ENCODE results near the gene TELO2. TPM values are rescaled to one million over a fixed set of nuclear protein-coding genes. Genes with fewer than 3 reads are reported as not detected.

Gene TELO2
- total and polyA plus RNA-seq, 9 donors, result 14.5 to 40.4 (median 35.8) TPM

DNA sequence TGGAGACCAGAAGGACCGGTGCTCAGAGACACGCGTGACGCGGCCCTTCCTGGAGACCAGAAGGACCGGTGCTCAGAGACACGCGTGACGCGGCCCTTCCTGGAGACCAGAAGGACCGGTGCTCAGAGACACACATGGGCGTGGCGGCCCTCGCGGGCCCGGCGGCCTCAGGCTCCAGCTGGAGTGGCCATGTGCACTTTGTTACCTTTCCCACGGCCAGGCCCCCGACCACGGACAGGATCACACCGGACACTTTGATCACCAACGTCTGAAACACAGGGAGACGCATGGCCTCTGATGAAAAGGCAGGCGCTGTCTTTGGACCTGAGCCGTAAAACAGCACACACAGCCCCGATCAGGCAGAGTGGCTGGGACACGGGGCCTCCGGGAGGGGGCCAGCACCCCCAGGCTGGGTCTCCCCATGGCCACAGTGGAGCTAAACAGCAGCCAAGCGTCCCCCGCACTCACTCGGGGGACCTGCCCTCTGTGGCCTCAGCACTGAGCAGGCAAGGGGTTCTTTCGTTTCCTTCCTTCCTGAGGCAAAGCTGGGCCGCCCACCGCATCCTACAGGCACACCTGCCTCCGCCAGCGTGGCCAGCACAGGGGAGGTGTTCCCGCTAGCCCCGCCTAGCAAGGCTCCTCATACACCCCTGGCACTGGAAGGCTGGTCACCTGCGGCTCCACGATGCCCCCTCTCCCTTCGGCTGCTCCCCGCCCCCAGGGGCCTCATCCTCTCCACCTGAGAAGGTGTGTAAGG lies 35.5 kb upstream of the TELO2 start:
- Histone ChIP-seq H3K9me3 (replicated peaks; ENCODE audit: control insufficient read depth, low read depth, low read length) (no peaks in the 10 kb centered on the region), H3K36me3 (ENCODE audit: control insufficient read depth, insufficient read depth, low read length) (peaks cover 66% of the 10 kb centered on the region), H3K27ac (ENCODE audit: low read length) (no peak overlapping the region), H3K4me1 (ENCODE audit: control insufficient read depth, insufficient read depth, low read length) (peaks cover 2% of the 10 kb centered on the region), H3K4me3 (ENCODE audit: low read length) (no peak overlapping the region), H3K27me3 (ENCODE audit: control insufficient read depth, insufficient read depth, low read length) (no peaks in the 10 kb centered on the region)
- no peak for DNase-seq
- WGBS (ENCODE audit: insufficient coverage), result 86% methylated on average over 36 of the region's 42 CpGs

DNA sequence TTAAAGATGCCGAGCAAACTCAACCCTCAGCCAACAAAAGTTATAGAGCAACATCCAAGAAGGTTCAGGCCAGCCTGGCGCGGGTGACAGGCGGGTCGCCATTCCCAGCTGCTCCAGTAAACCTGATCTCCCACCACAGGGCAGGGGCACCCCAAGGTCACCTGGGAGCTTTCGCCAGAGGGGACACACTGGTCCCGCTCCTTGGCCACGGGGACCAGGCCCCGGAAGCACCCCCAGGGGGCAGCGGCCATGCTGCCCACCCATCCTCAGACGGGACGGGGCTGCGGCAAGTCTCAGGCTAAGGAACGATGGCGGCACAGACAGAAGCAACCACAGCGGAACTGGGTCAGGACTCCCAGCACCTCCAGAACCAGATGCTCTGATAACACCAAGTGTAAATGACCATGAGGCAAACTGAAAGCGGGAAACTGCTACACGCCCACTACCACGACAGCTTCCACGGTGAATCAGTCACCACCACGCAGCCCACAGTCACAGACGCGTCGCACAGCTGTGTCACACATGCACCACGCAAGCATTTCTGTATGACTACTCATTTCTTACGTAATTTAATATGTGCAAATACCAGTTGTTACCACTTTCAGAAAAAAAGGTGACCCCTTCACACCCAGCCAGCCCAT lies 34.7 kb upstream of the TELO2 start:
- DNase-seq, result no peak

DNA sequence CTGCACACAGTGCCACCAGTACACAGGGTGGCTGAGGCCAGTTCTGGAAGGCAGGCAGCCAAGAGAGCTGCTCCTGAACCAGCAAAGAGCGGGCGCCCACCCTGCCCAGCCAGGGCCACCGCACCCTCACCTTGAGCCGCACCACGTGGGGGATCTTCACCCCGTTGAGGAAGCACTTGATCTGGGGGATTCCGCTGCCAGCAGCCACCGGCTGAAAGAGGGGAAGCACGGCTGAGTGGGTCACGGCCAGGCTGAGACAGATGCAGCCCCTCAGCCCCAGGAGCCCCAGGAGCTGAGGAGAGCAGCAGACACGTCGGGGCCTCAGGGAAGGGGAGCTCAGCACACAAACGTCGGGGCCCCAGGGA lies 34.2 kb upstream of the TELO2 start:
- WGBS (ENCODE audit: insufficient coverage), result 62% methylated on average over 14 of the region's 14 CpGs
- no peak for DNase-seq

More for the DNA sequence above, 34.7 kb upstream of the TELO2 start:
- WGBS (ENCODE audit: insufficient coverage), result 95% methylated on average over 18 of the region's 26 CpGs
- H3K4me1 ChIP-seq (ENCODE audit: control insufficient read depth, insufficient read depth, low read length), result peaks cover 2% of the 10 kb centered on the region
- peaks cover 65% of the 10 kb centered on the region for H3K36me3 ChIP-seq (ENCODE audit: control insufficient read depth, insufficient read depth, low read length)
- no peak overlapping the region for H3K4me3 ChIP-seq (ENCODE audit: low read length)
- no peaks in the 10 kb centered on the region for H3K27me3 ChIP-seq (ENCODE audit: control insufficient read depth, insufficient read depth, low read length)
- no peaks in the 10 kb centered on the region for H3K9me3 ChIP-seq (replicated peaks; ENCODE audit: control insufficient read depth, low read depth, low read length)
- H3K27ac ChIP-seq (ENCODE audit: low read length), result peak overlapping the region; percentile 29

DNA sequence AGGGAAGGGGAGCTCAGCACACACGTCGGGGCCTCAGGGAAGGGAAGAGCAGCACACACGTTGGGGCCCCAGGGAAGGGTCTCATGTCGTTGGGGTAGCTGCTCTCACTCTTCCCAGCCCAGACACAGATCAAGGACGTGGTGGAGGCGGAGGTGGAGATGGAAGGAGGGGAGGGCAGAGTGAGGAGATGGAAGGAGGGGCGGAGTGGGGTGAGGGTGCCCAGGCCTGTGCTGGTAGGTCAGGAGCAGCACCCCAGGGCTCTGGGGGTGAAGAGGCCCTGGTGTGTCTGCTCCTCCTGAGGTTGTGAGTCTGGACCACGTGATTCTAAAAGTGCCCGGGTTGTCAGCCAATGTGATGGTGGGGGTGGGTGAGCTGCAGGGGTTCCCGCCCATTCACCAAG lies 33.2 kb upstream of the TELO2 start:
- DNase-seq, result no peak
- H3K36me3 ChIP-seq (ENCODE audit: control insufficient read depth, insufficient read depth, low read length), result peaks cover 53% of the 10 kb centered on the region
- H3K4me1 ChIP-seq (ENCODE audit: control insufficient read depth, insufficient read depth, low read length), result peaks cover 2% of the 10 kb centered on the region
- no peaks in the 10 kb centered on the region for H3K27me3 ChIP-seq (ENCODE audit: control insufficient read depth, insufficient read depth, low read length)
- H3K9me3 ChIP-seq (replicated peaks; ENCODE audit: control insufficient read depth, low read depth, low read length), result no peaks in the 10 kb centered on the region
- 70% methylated on average over 5 of the region's 10 CpGs for WGBS (ENCODE audit: insufficient coverage)
- no peak overlapping the region for H3K27ac ChIP-seq (ENCODE audit: low read length)
- H3K4me3 ChIP-seq (ENCODE audit: low read length), result no peak overlapping the region

More for the DNA sequence above, 34.2 kb upstream of the TELO2 start:
- H3K4me3 ChIP-seq (ENCODE audit: low read length), result no peak overlapping the region
- H3K4me1 ChIP-seq (ENCODE audit: control insufficient read depth, insufficient read depth, low read length), result peaks cover 2% of the 10 kb centered on the region
- no peaks in the 10 kb centered on the region for H3K27me3 ChIP-seq (ENCODE audit: control insufficient read depth, insufficient read depth, low read length)
- H3K36me3 ChIP-seq (ENCODE audit: control insufficient read depth, insufficient read depth, low read length), result peaks cover 60% of the 10 kb centered on the region
- H3K27ac ChIP-seq (ENCODE audit: low read length), result no peak overlapping the region
- H3K9me3 ChIP-seq (replicated peaks; ENCODE audit: control insufficient read depth, low read depth, low read length), result no peaks in the 10 kb centered on the region

DNA sequence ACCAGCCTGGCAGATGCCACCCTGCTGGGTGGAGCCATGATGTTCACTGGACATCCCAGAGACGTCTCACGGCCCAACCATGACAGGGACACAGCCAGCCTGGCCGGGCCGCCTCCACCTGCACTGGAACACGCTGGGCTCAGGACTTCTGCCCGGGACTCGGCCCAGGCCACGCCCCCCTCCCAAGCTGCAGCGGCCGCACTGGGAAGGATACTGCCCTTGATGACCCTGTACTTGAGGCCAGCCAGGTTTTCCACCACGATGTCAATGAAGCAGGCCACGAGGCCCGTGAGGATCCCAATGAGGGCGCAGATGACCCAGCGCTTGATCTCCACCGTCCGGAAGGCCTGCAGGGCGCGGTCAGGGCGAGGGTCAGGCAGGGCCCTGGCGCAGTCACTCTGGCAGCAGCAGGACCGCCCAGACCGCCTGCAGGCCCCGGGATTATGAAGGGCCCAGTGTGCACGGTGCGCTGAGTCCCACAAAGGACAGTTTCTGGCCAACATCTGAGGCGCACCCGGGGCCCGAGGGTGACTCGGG lies 32.5 kb upstream of the TELO2 start:
- H3K27me3 ChIP-seq (ENCODE audit: control insufficient read depth, insufficient read depth, low read length), result no peaks in the 10 kb centered on the region
- H3K36me3 ChIP-seq (ENCODE audit: control insufficient read depth, insufficient read depth, low read length), result peaks cover 46% of the 10 kb centered on the region
- no peak overlapping the region for H3K27ac ChIP-seq (ENCODE audit: low read length)
- no peak overlapping the region for H3K4me3 ChIP-seq (ENCODE audit: low read length)
- H3K4me1 ChIP-seq (ENCODE audit: control insufficient read depth, insufficient read depth, low read length), result peaks cover 2% of the 10 kb centered on the region
- WGBS (ENCODE audit: insufficient coverage), result 80% methylated on average over 30 of the region's 30 CpGs
- no peaks in the 10 kb centered on the region for H3K9me3 ChIP-seq (replicated peaks; ENCODE audit: control insufficient read depth, low read depth, low read length)
- no peak for DNase-seq

DNA sequence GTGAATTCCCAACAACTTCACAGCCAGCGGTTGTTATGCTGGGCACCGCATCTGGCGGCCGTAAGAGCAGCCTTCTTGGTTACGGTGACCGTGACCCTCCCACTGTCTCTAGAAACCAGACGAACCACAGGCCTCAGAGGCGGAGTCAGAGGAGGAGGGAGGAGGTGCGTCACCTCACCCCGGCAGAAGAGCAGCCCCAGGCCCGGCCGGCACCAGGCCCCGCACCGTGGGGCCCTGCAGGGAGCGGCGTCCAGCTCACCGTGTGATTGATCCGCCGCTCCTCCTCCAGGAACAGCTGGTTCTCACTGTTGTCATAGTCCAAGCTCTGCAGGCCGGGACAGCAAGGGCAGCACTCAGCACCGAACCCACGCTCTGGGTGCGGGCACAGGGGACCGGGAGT lies 32.0 kb upstream of the TELO2 start:
- H3K4me1 ChIP-seq (ENCODE audit: control insufficient read depth, insufficient read depth, low read length), result peaks cover 2% of the 10 kb centered on the region
- H3K27me3 ChIP-seq (ENCODE audit: control insufficient read depth, insufficient read depth, low read length), result no peaks in the 10 kb centered on the region
- no peaks in the 10 kb centered on the region for H3K9me3 ChIP-seq (replicated peaks; ENCODE audit: control insufficient read depth, low read depth, low read length)
- no peak overlapping the region for H3K27ac ChIP-seq (ENCODE audit: low read length)
- WGBS (ENCODE audit: insufficient coverage), result 61% methylated on average over 14 of the region's 24 CpGs
- no peak for DNase-seq
- H3K36me3 ChIP-seq (ENCODE audit: control insufficient read depth, insufficient read depth, low read length), result peaks cover 41% of the 10 kb centered on the region
- H3K4me3 ChIP-seq (ENCODE audit: low read length), result no peak overlapping the region

DNA sequence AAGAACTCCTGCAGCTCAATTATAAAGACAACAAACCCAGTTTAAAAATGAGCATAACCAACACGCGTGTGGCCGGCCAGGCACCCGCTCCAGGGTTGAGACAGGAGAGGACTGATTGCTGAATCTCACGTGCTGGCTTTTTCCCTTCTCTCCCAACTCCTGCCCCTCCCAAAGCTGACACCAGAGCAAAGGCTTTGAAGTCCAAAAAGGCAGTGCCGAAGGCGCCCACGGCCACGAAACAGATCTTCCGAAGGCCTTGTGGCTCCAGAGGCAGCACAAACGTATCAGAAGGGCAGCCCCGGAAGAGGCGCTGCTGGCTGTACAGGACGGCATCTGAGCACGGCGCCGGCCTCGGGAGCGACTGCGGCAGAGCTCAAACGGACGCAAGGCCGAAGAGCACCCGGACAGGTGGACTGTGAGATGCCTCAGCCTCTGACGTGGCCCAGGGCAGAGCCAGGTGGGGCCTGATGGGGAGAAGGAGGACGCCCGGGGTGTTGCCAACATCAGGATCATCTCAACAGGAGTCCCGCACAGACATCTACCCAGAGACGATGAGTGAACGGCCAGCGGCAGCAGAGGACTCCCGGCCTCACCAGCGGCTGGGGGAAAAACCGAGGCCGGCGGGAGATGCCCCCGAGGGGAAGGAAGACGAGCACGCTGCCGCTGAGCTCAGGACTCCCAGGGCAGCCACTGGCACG lies 28.8 kb upstream of the TELO2 start:
- no peaks in the 10 kb centered on the region for H3K27me3 ChIP-seq (ENCODE audit: control insufficient read depth, insufficient read depth, low read length)
- H3K36me3 ChIP-seq (ENCODE audit: control insufficient read depth, insufficient read depth, low read length), result peaks cover 18% of the 10 kb centered on the region
- no peak for DNase-seq
- H3K9me3 ChIP-seq (replicated peaks; ENCODE audit: control insufficient read depth, low read depth, low read length), result no peaks in the 10 kb centered on the region
- H3K4me1 ChIP-seq (ENCODE audit: control insufficient read depth, insufficient read depth, low read length), result no peaks in the 10 kb centered on the region
- H3K27ac ChIP-seq (ENCODE audit: low read length), result no peak overlapping the region
- 93% methylated on average over 35 of the region's 41 CpGs for WGBS (ENCODE audit: insufficient coverage)
- H3K4me3 ChIP-seq (ENCODE audit: low read length), result no peak overlapping the region

DNA sequence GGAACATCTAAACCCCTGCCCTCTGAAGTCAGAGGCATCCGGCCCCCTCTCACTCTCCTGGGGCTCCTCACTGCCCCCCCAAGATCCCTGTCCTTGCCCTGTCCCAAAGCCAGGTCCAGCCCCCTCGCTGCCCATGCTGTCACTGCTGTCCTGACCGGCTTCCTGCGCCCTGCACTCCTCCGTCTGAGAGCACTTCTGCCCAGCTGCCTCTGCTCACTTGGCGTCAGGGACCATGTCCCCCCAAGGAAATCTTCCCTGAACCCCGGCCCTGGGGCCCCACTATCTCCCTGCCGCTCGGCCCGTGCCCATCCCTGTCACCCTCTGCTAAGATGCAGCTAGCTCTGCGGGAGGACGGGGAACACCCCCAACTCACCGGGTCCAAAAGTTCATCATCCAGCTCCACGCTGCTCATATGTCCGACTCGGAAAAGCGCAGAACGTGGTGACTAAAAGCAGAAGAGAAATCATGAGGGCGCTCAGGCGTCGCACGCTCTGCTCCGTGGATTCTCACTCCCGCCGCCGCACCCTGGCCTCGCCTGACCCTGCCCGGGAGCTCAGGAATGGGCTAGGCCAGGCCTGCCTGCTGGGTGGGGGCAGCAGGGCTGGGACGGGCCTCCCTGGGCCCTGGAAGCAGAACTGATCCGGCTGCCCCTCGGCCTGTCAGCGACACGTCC lies 28.1 kb upstream of the TELO2 start:
- Histone ChIP-seq H3K9me3 (replicated peaks; ENCODE audit: control insufficient read depth, low read depth, low read length) (no peaks in the 10 kb centered on the region), H3K36me3 (ENCODE audit: control insufficient read depth, insufficient read depth, low read length) (peaks cover 14% of the 10 kb centered on the region), H3K4me3 (ENCODE audit: low read length) (no peak overlapping the region), H3K27ac (ENCODE audit: low read length) (no peak overlapping the region), H3K4me1 (ENCODE audit: control insufficient read depth, insufficient read depth, low read length) (no peaks in the 10 kb centered on the region), H3K27me3 (ENCODE audit: control insufficient read depth, insufficient read depth, low read length) (no peaks in the 10 kb centered on the region)
- WGBS (ENCODE audit: insufficient coverage), result 89% methylated on average over 33 of the region's 33 CpGs
- no peak for DNase-seq

DNA sequence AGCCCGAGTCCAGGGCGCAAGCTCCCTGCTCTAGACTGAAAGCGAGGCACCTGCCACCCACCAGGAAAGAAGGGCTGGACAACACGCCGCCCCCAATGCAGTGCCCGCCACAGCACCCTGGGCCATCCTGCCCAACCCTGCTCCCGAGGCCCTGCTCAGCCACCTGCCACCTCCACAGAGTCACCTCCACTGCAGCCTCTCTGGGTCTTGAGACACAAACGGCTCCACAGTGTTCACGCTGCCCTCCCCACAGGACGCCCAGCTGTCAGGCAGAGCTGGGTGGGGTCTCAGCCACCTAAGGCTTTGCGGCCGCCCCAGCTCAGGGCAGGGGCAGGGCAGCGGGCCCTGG lies 27.6 kb upstream of the TELO2 start:
- peaks cover under 1% of the 10 kb centered on the region for H3K4me1 ChIP-seq (ENCODE audit: control insufficient read depth, insufficient read depth, low read length)
- no peaks in the 10 kb centered on the region for H3K9me3 ChIP-seq (replicated peaks; ENCODE audit: control insufficient read depth, low read depth, low read length)
- peaks cover 9% of the 10 kb centered on the region for H3K36me3 ChIP-seq (ENCODE audit: control insufficient read depth, insufficient read depth, low read length)
- DNase-seq, result no peak
- 94% methylated on average over 13 of the region's 13 CpGs for WGBS (ENCODE audit: insufficient coverage)
- no peak overlapping the region for H3K27ac ChIP-seq (ENCODE audit: low read length)
- no peak overlapping the region for H3K4me3 ChIP-seq (ENCODE audit: low read length)
- H3K27me3 ChIP-seq (ENCODE audit: control insufficient read depth, insufficient read depth, low read length), result no peaks in the 10 kb centered on the region

DNA sequence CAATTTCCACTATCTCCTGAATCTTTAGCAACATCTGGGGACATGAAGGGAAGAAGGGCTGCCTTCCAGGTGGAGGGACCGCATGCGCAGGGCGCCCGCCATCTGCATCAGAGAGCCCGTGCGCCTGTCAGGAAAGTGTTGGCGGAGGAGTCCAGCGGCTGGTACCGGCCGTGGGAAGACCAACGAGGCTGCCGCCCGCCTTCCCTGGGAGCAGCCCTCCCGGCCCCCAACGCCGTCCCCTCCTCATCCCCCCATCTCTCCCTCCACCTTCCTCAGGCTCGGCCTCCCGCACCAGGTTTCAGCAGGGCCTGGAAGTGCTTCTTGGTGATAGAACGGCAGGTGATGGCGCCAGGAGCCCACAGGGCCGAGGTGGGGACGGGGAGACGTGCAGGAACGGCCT lies 27.1 kb upstream of the TELO2 start:
- no peak overlapping the region for H3K4me3 ChIP-seq (ENCODE audit: low read length)
- peaks cover 3% of the 10 kb centered on the region for H3K4me1 ChIP-seq (ENCODE audit: control insufficient read depth, insufficient read depth, low read length)
- DNase-seq, result no peak
- 76% methylated on average over 16 of the region's 24 CpGs for WGBS (ENCODE audit: insufficient coverage)
- H3K27ac ChIP-seq (ENCODE audit: low read length), result no peak overlapping the region
- H3K9me3 ChIP-seq (replicated peaks; ENCODE audit: control insufficient read depth, low read depth, low read length), result no peaks in the 10 kb centered on the region
- H3K36me3 ChIP-seq (ENCODE audit: control insufficient read depth, insufficient read depth, low read length), result peaks cover 5% of the 10 kb centered on the region
- no peaks in the 10 kb centered on the region for H3K27me3 ChIP-seq (ENCODE audit: control insufficient read depth, insufficient read depth, low read length)
